Measurements from ENCODE around the gene CRPPA. TPM values are rescaled to one million over a fixed set of nuclear protein-coding genes. Genes with fewer than 3 reads are reported as not detected.

CRPPA gene
- 0.19 and 0.31 TPM in 2 replicates for total RNA-seq

GRCh38 chr7:16421333-16422102, at the start of gene CRPPA:
Gene CRPPA (minus strand): TSS chr7:16421538. CDS start chr7:16421322, 216 bp downstream.

GRCh38 chr7:16465469-16466361, 44.4 kb upstream of the CRPPA start, which contains the start of gene SOSTDC1:
Gene SOSTDC1 (minus strand): TSS chr7:16465738. CDS start chr7:16465668, 70 bp downstream.

Other genes starting within 250 kb of the CRPPA start
- gene SOSTDC1, start 44.2 kb upstream of the CRPPA start, total RNA-seq = 0.46 TPM in 1 of 2 replicates, not detected in the other
- gene LRRC72, start 105.3 kb upstream of the CRPPA start, total RNA-seq = not detected in 2 replicates
- gene ANKMY2, start 224.2 kb upstream of the CRPPA start, total RNA-seq = 5.5 and 7.0 TPM in 2 replicates
- gene BZW2, start 224.6 kb upstream of the CRPPA start, total RNA-seq = 103 and 142 TPM in 2 replicates

Measured in hair follicular keratinocyte (primary cell).